ENCODE data around the gene FOXP1. TPM values are rescaled to one million over a fixed set of nuclear protein-coding genes. Genes with fewer than 3 reads are reported as not detected.

The FOXP1 gene
- total RNA-seq, 1 donor from 2014 or later, result 71.3 TPM

- Mint-ChIP-seq H3K9me3 (ENCODE audit: unreplicated experiment) (no peaks in the 10 kb centered on the region), H3K36me3 (ENCODE audit: low read depth, unreplicated experiment) (no peaks in the 10 kb centered on the region), H3K4me3 (ENCODE audit: unreplicated experiment) (no peak overlapping the region), H3K27me3 (ENCODE audit: unreplicated experiment) (peaks cover 3% of the 10 kb centered on the region), H3K4me1 (ENCODE audit: unreplicated experiment) (peaks cover 19% of the 10 kb centered on the region), H3K27ac (ENCODE audit: unreplicated experiment) (no peak overlapping the region)
- no peak for DNase-seq (ENCODE audit: low spot score)
- TF ChIP-seq CTCF (IDR thresholded peaks at IDR 0.05; ENCODE audit: unreplicated experiment), result no peak
Observed at GRCh38 chr3:71202848-71203533, 380.5 kb downstream of the FOXP1 start.

GRCh38 chr3:71201939-71202338 lies 381.6 kb downstream of the FOXP1 start:
- no peaks in the 10 kb centered on the region for H3K9me3 Mint-ChIP-seq (ENCODE audit: unreplicated experiment)
- no peaks in the 10 kb centered on the region for H3K36me3 Mint-ChIP-seq (ENCODE audit: low read depth, unreplicated experiment)
- H3K4me3 Mint-ChIP-seq (ENCODE audit: unreplicated experiment), result no peak overlapping the region
- no peak overlapping the region for H3K27ac Mint-ChIP-seq (ENCODE audit: unreplicated experiment)
- peaks cover 19% of the 10 kb centered on the region for H3K4me1 Mint-ChIP-seq (ENCODE audit: unreplicated experiment)
- DNase-seq (ENCODE audit: low spot score), result no peak
- TF ChIP-seq CTCF (IDR thresholded peaks at IDR 0.05; ENCODE audit: unreplicated experiment), result no peak
- H3K27me3 Mint-ChIP-seq (ENCODE audit: unreplicated experiment), result peaks cover 3% of the 10 kb centered on the region

- H3K27me3 Mint-ChIP-seq (ENCODE audit: unreplicated experiment), result no peaks in the 10 kb centered on the region
- no peak overlapping the region for H3K4me3 Mint-ChIP-seq (ENCODE audit: unreplicated experiment)
- DNase-seq (ENCODE audit: low spot score), result no peak
- no peak for TF ChIP-seq CTCF (IDR thresholded peaks at IDR 0.05; ENCODE audit: unreplicated experiment)
- H3K36me3 Mint-ChIP-seq (ENCODE audit: low read depth, unreplicated experiment), result no peaks in the 10 kb centered on the region
- H3K27ac Mint-ChIP-seq (ENCODE audit: unreplicated experiment), result no peak overlapping the region
- H3K4me1 Mint-ChIP-seq (ENCODE audit: unreplicated experiment), result peaks cover 13% of the 10 kb centered on the region
- H3K9me3 Mint-ChIP-seq (ENCODE audit: unreplicated experiment), result no peaks in the 10 kb centered on the region
Observed at GRCh38 chr3:71197841-71198565, 385.5 kb downstream of the FOXP1 start.

- H3K4me3 Mint-ChIP-seq (ENCODE audit: unreplicated experiment), result no peak overlapping the region
- DNase-seq (ENCODE audit: low spot score), result no peak
- no peaks in the 10 kb centered on the region for H3K27me3 Mint-ChIP-seq (ENCODE audit: unreplicated experiment)
- H3K36me3 Mint-ChIP-seq (ENCODE audit: low read depth, unreplicated experiment), result no peaks in the 10 kb centered on the region
- peaks cover 5% of the 10 kb centered on the region for H3K4me1 Mint-ChIP-seq (ENCODE audit: unreplicated experiment)
- H3K9me3 Mint-ChIP-seq (ENCODE audit: unreplicated experiment), result no peaks in the 10 kb centered on the region
- H3K27ac Mint-ChIP-seq (ENCODE audit: unreplicated experiment), result no peak overlapping the region
- no peak for TF ChIP-seq CTCF (IDR thresholded peaks at IDR 0.05; ENCODE audit: unreplicated experiment)
Observed at GRCh38 chr3:71195492-71195891, 388.0 kb downstream of the FOXP1 start.

- Mint-ChIP-seq H3K4me1 (ENCODE audit: unreplicated experiment) (no peaks in the 10 kb centered on the region), H3K27me3 (ENCODE audit: unreplicated experiment) (no peaks in the 10 kb centered on the region), H3K27ac (ENCODE audit: unreplicated experiment) (no peak overlapping the region), H3K36me3 (ENCODE audit: low read depth, unreplicated experiment) (no peaks in the 10 kb centered on the region), H3K4me3 (ENCODE audit: unreplicated experiment) (no peak overlapping the region), H3K9me3 (ENCODE audit: unreplicated experiment) (no peaks in the 10 kb centered on the region)
- TF ChIP-seq CTCF (IDR thresholded peaks at IDR 0.05; ENCODE audit: unreplicated experiment), result no peak
- no peak for DNase-seq (ENCODE audit: low spot score)
Observed at GRCh38 chr3:71194785-71195184, 388.7 kb downstream of the FOXP1 start.
